HG02571 (cell line): ENCODE data around the gene PRR13.
"Not testable (repeated sequence)": the region's sequence is repeated elsewhere in the genome, so short reads cannot be mapped to it uniquely, and the experiment has no call there.

Experiments
- ATAC-seq: cut with Tn5 transposase; IDR thresholded peaks from one replicate; pipeline ENCODE4 v1.9.1; 2021; ENCODE audit warnings: mild to moderate bottlenecking, moderate library complexity; ENCODE audit not compliant: unreplicated experiment

The PRR13 gene

GRCh38 chr12:53467880-53468279 is 26.3 kb downstream of the PRR13 start:
- ATAC-seq, result no peak

GRCh38 chr12:53468282-53468681 is 26.7 kb downstream of the PRR13 start:
- ATAC-seq, result no peak

- ATAC-seq, result no peak
These were observed 30.6 kb downstream of the PRR13 start for GRCh38 chr12:53472056-53472582.

GRCh38 chr12:53474077-53474476 is 32.5 kb downstream of the PRR13 start:
- no peak for ATAC-seq

GRCh38 chr12:53474819-53475218 is 33.3 kb downstream of the PRR13 start:
- ATAC-seq, result no peak

GRCh38 chr12:53476769-53477209 is 35.3 kb downstream of the PRR13 start:
- no peak for ATAC-seq

- no peak for ATAC-seq
These were observed 37.3 kb downstream of the PRR13 start for GRCh38 chr12:53478865-53479264.

GRCh38 chr12:53479331-53479730 is 37.8 kb downstream of the PRR13 start:
- no peak for ATAC-seq

- no peak for ATAC-seq
These were observed 39.2 kb downstream of the PRR13 start for GRCh38 chr12:53480491-53481442.

GRCh38 chr12:53481458-53481857 is 39.9 kb downstream of the PRR13 start:
- not testable (repeated sequence) for ATAC-seq

- ATAC-seq, result no peak
These were observed 40.5 kb downstream of the PRR13 start for GRCh38 chr12:53481939-53482586.

- ATAC-seq, result no peak
These were observed 41.2 kb downstream of the PRR13 start for GRCh38 chr12:53482626-53483168.

- ATAC-seq, result no peak
These were observed 41.9 kb downstream of the PRR13 start for GRCh38 chr12:53483225-53483978.

- no peak for ATAC-seq
These were observed 42.4 kb downstream of the PRR13 start for GRCh38 chr12:53483979-53484377.

- ATAC-seq, result no peak
These were observed 43.4 kb downstream of the PRR13 start for GRCh38 chr12:53484686-53485575.

- ATAC-seq, result no peak
These were observed 44.6 kb downstream of the PRR13 start for GRCh38 chr12:53485955-53486735.

- ATAC-seq, result no peak
These were observed 45.4 kb downstream of the PRR13 start for GRCh38 chr12:53486736-53487487.

GRCh38 chr12:53489242-53489864 is 47.8 kb downstream of the PRR13 start:
- ATAC-seq, result no peak
